PFSK-1 (cell line): ENCODE results near the gene MRPS25.
A peak's percentile ranks its signal among the peaks of the same experiment; 100 is the strongest.

ENCODE experiments used
- FOXP2 ChIP-seq: optimal IDR thresholded peaks from 2 replicates; pipeline ENCODE3; 2011; ENCODE audit warnings: borderline replicate concordance, control low read depth, inconsistent platforms; ENCODE audit not compliant: insufficient read depth; ENCODE audit errors: extremely low read length, extremely low read depth
- POLR2AphosphoS5 ChIP-seq: IDR thresholded peaks from 2 replicates; pipeline ENCODE4 v1.6.1; 2012; ENCODE audit warnings: low read depth, mild to moderate bottlenecking, control low read depth, low read length, moderate library complexity

GRCh38 chr3:15064835-15065549 is at the start of gene MRPS25:
- TF ChIP-seq POLR2AphosphoS5 (peak; percentile 93), FOXP2 (no peak)
